ENCODE results near the gene PPP1R13B. TPM values are rescaled to one million over a fixed set of nuclear protein-coding genes. Genes with fewer than 3 reads are reported as not detected.

The PPP1R13B gene
- total RNA-seq, 1 experiment from 2014 or later = 26.5 TPM

DNA sequence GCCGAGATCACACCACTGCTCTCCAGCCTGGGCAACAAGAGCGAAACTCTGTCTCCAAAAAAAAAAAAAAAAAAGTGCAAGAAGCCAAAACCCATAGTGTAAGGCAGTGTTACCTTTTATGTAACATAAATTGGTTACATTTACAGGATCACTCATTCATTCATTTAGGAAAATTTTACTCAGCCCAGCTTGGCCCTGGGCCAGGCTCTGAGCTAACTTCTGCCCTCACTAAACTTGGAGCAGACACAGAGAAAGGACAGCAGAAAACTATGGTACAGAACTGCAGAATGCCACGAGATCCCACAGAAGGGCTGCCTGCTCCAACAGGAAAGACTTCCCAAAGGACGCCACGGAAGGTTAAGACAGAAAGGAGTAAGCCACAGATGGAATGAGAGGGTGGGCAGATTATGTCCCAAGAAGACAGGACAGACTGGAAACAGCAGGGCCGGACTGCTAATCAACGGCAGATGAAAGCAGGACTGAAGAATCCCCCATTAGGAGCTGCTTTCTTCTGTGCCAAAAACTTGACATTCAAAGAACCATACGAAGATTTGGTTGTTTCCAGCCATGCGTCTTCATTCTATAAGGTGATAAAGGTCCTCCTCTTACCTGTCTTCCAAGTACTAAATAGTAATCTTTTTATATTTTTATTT lies 18.9 kb downstream of the PPP1R13B start:
- H3K4me1 ChIP-seq (replicated peaks; ENCODE audit: insufficient read depth) = no peaks in the 10 kb centered on the region
- H4K20me1 ChIP-seq (ENCODE audit: insufficient read depth) = no peaks in the 10 kb centered on the region
- H2AFZ ChIP-seq = no peak overlapping the region
- no TSS peak for BruUV-seq (replicated peaks)
- DNase-seq = no peak
- H3K36me3 ChIP-seq (ENCODE audit: low read depth) = no peaks in the 10 kb centered on the region
- no peaks in the 10 kb centered on the region for H3K27me3 ChIP-seq (ENCODE audit: insufficient read depth, low read depth)
- H3K4me3 ChIP-seq = no peak overlapping the region
- no peak for TF ChIP-seq CTCF (conservative IDR thresholded peaks at IDR 0.05)
- no peak for TF ChIP-seq EZH2 (IDR thresholded peaks at IDR 0.05; ENCODE audit: low read depth)
- H3K27ac ChIP-seq = no peak overlapping the region
- H3F3A ChIP-seq (ENCODE audit: insufficient read depth, low read depth) = no peaks in the 10 kb centered on the region
- CTCF ChIA-PET = interaction anchor here (0.7 kb wide), 1 partner anchor 836 kb away, joined by 4 read pairs; no protein-coding TSS in a partner anchor
- POLR2A ChIA-PET (ENCODE audit: unreplicated experiment) = no interaction called here
- H3K79me2 ChIP-seq (ENCODE audit: low read depth) = peaks cover 4% of the 10 kb centered on the region; the same call in 1 of the 2 replicates
- intact Hi-C loops (cut with micrococcal nuclease; ENCODE audit: unreplicated experiment) = no loop called here
- no peak overlapping the region for H3K4me2 ChIP-seq
- no peaks in the 10 kb centered on the region for H3K9me3 ChIP-seq (ENCODE audit: insufficient read depth, low read depth)
- H3K9me2 ChIP-seq (ENCODE audit: insufficient read depth) = no peaks in the 10 kb centered on the region

DNA sequence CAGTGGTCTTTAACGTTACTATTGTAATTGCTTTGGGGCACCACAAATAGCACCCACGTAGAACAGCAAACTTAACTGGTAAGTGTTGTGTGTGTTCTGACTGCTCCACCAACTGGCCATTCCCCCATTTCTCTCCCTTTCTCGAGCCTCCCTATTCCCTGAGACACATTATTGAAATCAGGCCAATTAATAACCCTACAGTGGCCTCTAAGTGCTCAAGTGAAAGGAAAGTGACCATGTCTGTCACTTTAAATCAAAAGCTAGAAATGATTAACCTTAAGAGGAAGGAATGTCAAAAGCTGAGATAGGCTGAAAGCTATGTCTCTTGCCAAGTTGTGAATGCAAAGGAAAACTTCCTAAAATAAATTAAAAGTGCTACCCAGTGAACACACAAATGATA lies 22.3 kb downstream of the PPP1R13B start:
- Histone ChIP-seq H3K36me3 (ENCODE audit: low read depth) (no peaks in the 10 kb centered on the region), H3K27ac (no peak overlapping the region), H3K79me2 (ENCODE audit: low read depth) (no peaks in the 10 kb centered on the region; the same call in 1 of the 2 replicates), H3K4me3 (no peak overlapping the region), H3K4me2 (no peak overlapping the region), H2AFZ (no peak overlapping the region), H3K27me3 (ENCODE audit: insufficient read depth, low read depth) (no peaks in the 10 kb centered on the region), H4K20me1 (ENCODE audit: insufficient read depth) (no peaks in the 10 kb centered on the region), H3K9me3 (ENCODE audit: insufficient read depth, low read depth) (no peaks in the 10 kb centered on the region), H3F3A (ENCODE audit: insufficient read depth, low read depth) (peaks cover 3% of the 10 kb centered on the region; the same call in 1 of the 2 replicates), H3K9me2 (ENCODE audit: insufficient read depth) (no peaks in the 10 kb centered on the region), H3K4me1 (replicated peaks; ENCODE audit: insufficient read depth) (no peaks in the 10 kb centered on the region)
- no peak for TF ChIP-seq EZH2 (IDR thresholded peaks at IDR 0.05; ENCODE audit: low read depth)
- CTCF ChIA-PET = interaction anchor here (0.6 to 1.2 kb wide), 4 partner anchors 17 to 164 kb away, joined by 3 to 5 read pairs (median 4); no protein-coding TSS in a partner anchor
- POLR2A ChIA-PET (ENCODE audit: unreplicated experiment) = no interaction called here
- intact Hi-C loops (cut with micrococcal nuclease; ENCODE audit: unreplicated experiment) = no loop called here
- no peak for DNase-seq
- BruUV-seq (replicated peaks) = no TSS peak

DNA sequence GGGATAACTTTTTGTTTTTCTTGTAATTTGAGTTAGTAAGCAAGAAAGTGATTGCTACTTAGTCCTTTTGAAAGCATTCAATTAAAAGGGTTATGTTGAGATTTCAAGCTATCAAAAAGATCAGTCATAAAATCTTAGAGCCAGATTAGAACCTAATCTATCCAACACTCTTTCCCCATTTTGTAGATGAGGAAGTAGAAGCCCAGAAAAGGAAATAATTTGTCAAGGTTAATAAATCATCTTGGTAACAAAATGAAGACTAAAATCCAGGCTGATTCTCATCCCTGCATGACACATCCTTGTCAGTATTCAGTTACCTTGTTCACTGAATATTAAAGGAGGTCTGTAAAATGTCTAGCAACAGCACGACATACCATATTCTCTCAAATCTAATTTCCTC lies 26.5 kb downstream of the PPP1R13B start:
- CTCF ChIA-PET = interaction anchor here (0.7 kb wide), 1 partner anchor 91 kb away, joined by 10 read pairs; no protein-coding TSS in a partner anchor
- intact Hi-C loops (cut with micrococcal nuclease; ENCODE audit: unreplicated experiment) = no loop called here
- Histone ChIP-seq H3K4me1 (replicated peaks; ENCODE audit: insufficient read depth) (no peaks in the 10 kb centered on the region), H3K27ac (no peak overlapping the region), H3F3A (ENCODE audit: insufficient read depth, low read depth) (peaks cover 3% of the 10 kb centered on the region; the same call in 1 of the 2 replicates), H3K9me2 (ENCODE audit: insufficient read depth) (no peaks in the 10 kb centered on the region), H4K20me1 (ENCODE audit: insufficient read depth) (no peaks in the 10 kb centered on the region), H3K27me3 (ENCODE audit: insufficient read depth, low read depth) (no peaks in the 10 kb centered on the region), H2AFZ (no peak overlapping the region), H3K79me2 (ENCODE audit: low read depth) (no peaks in the 10 kb centered on the region; the same call in 1 of the 2 replicates), H3K36me3 (ENCODE audit: low read depth) (no peaks in the 10 kb centered on the region), H3K4me2 (no peak overlapping the region), H3K4me3 (no peak overlapping the region), H3K9me3 (ENCODE audit: insufficient read depth, low read depth) (no peaks in the 10 kb centered on the region)
- DNase-seq = no peak
- no TSS peak for BruUV-seq (replicated peaks)
- POLR2A ChIA-PET (ENCODE audit: unreplicated experiment) = no interaction called here
- no peak for TF ChIP-seq CTCF (conservative IDR thresholded peaks at IDR 0.05)

All from PC-9 (cell line).